Gastroesophageal sphincter (tissue), 3 donors: Measurements from ENCODE around the gene SLC26A3.

Experiments used
- EP300 ChIP-seq: sonication (generic); formaldehyde crosslinking; IDR thresholded peaks from one replicate; pipeline ENCODE4 v1.6.1; 2017; ENCODE audit warnings: antibody characterized with exemption, mild to moderate bottlenecking
- POLR2A ChIP-seq, 2 donors: fragments of 450-650 bp; IDR thresholded peaks; one replicate each; pipeline ENCODE4 v1.6.1; 2017; ENCODE audit warnings: antibody characterized with exemption in 2 of 2, mild to moderate bottlenecking in 2 of 2, moderate library complexity in 1 of 2
- POLR2AphosphoS5 ChIP-seq: sonication (generic); formaldehyde crosslinking; IDR thresholded peaks from one replicate; pipeline ENCODE4 v1.6.1; 2017; ENCODE audit warnings: antibody characterized with exemption
- TF ChIP-seq, protein P1 (sequence below), 4 experiments: fragments of 200-600 bp in 2 of 4; fragments of 450-650 bp in 2 of 4; sonication (generic) in 1 of 4; IDR thresholded peaks; one replicate each; pipeline ENCODE4 v1.5.1; 2017 to 2019; ENCODE audit warnings: antibody characterized with exemption in 4 of 4, mild to moderate bottlenecking in 2 of 4, moderate library complexity in 2 of 4

DNA sequence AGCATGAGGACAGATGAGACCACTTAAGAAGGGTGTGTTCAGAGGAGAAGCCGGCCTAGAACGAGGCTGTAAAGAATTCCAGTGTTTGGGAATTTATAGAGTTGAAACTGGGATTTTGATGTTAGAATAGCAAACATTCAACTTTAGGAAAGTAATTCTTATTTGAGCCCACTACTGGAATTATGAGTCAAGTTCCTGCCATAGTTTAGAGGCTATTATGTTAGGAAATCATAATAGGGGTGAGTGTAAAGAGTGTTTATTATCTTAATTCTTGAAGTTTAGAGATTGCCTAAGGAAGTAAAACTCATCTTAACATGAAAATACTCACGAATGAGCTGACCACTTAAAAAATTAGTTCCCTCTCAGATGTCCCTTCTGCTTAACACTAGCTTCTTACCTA lies 57.0 kb downstream of the SLC26A3 start:
- no peak for TF ChIP-seq EP300
- no peak for TF ChIP-seq POLR2A (IDR thresholded peaks at IDR 0.05)
- TF ChIP-seq, protein P1, sequence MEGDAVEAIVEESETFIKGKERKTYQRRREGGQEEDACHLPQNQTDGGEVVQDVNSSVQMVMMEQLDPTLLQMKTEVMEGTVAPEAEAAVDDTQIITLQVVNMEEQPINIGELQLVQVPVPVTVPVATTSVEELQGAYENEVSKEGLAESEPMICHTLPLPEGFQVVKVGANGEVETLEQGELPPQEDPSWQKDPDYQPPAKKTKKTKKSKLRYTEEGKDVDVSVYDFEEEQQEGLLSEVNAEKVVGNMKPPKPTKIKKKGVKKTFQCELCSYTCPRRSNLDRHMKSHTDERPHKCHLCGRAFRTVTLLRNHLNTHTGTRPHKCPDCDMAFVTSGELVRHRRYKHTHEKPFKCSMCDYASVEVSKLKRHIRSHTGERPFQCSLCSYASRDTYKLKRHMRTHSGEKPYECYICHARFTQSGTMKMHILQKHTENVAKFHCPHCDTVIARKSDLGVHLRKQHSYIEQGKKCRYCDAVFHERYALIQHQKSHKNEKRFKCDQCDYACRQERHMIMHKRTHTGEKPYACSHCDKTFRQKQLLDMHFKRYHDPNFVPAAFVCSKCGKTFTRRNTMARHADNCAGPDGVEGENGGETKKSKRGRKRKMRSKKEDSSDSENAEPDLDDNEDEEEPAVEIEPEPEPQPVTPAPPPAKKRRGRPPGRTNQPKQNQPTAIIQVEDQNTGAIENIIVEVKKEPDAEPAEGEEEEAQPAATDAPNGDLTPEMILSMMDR (IDR thresholded peaks at IDR 0.05), result no peak
- TF ChIP-seq POLR2AphosphoS5, result no peak
